Uterus (tissue), 4 donors: ENCODE data around the gene MYBPH. TPM values are rescaled to one million over a fixed set of nuclear protein-coding genes. Genes with fewer than 3 reads are reported as not detected.

ENCODE experiments used
- DNase-seq, 2 donors: peaks; one replicate each; pipeline ENCODE4 v3.0.0-alpha.2; 2019 to 2020
- H3K27ac ChIP-seq, 2 donors: fragments of 200-600 bp; sonication (generic); 1 replicate in 1 of 2; 2 replicates in 1 of 2; pipeline ENCODE4 v1.5.1; 2016 to 2018
- H3K27me3 ChIP-seq, 2 donors: fragments of 200-600 bp; sonication (generic); one replicate each; pipeline ENCODE4 v1.5.1; 2018 to 2019; ENCODE audit warnings: control low read depth in 1 of 2
- H3K36me3 ChIP-seq, 2 donors: fragments of 200-600 bp; sonication (generic); one replicate each; pipeline ENCODE4 v1.5.1; 2019; ENCODE audit warnings: control low read depth in 1 of 2
- H3K4me1 ChIP-seq, 2 donors: fragments of 200-600 bp; sonication (generic); one replicate each; pipeline ENCODE4 v1.5.1; 2018 to 2019; ENCODE audit warnings: control low read depth in 1 of 2
- H3K4me3 ChIP-seq, 2 donors: fragments of 200-600 bp; sonication (generic); 1 replicate in 1 of 2; 2 replicates in 1 of 2; pipeline ENCODE4 v1.5.1; 2018 to 2019; ENCODE audit warnings: mild to moderate bottlenecking in 1 of 2
- H3K9me3 ChIP-seq, 2 donors: fragments of 200-600 bp; sonication (generic); one replicate each; pipeline ENCODE4 v1.5.1; 2019; ENCODE audit warnings: control low read depth in 1 of 2
- CTCF ChIP-seq, 4 experiments: fragments of 200-600 bp in 2 of 4; fragments of 450-650 bp in 2 of 4; sonication (generic) in 2 of 4; IDR thresholded peaks; one replicate each; pipeline ENCODE4 v1.5.1; 2016 to 2019; ENCODE audit warnings: antibody characterized with exemption in 4 of 4, mild to moderate bottlenecking in 2 of 4, moderate library complexity in 1 of 4
- POLR2A ChIP-seq, 2 donors: fragments of 450-650 bp; IDR thresholded peaks; one replicate each; pipeline ENCODE4 v1.6.1; 2016; ENCODE audit warnings: antibody characterized with exemption in 2 of 2, mild to moderate bottlenecking in 1 of 2, moderate library complexity in 1 of 2
- intact Hi-C: fragments of 100-400 bp; cut with DNase I; formaldehyde crosslinking; loops from one replicate; pipeline ENCODE4 v1.15.1; 2023; ENCODE audit warnings: low total_unique reads
- total RNA-seq, 4 donors: library from RNA; depleted of rRNA in 3 of 4; stranded (reverse); fragments of >200 nt in 3 of 4; gene quantifications; one replicate each; pipeline versions ENCODE4 v1.1.0 to v1.2.4, GENCODE V29; 2014 to 2023
- donor health status: DM: yes; HTN: yes; CAD: no.

Gene MYBPH
- total RNA-seq, 4 donors from 2014 or later = 0.64 TPM; not detected in 3

GRCh38 chr1:203165101-203165799, 10.4 kb downstream of the MYBPH start:
- Histone ChIP-seq H3K27me3 (no peaks in the 10 kb centered on the region), H3K36me3 (no peaks in the 10 kb centered on the region), H3K4me1 (no peaks in the 10 kb centered on the region), H3K9me3 (no peaks in the 10 kb centered on the region), H3K27ac (no peak overlapping the region), H3K4me3 (no peak overlapping the region)
- no peak for TF ChIP-seq POLR2A (IDR thresholded peaks at IDR 0.05)
- no peak for TF ChIP-seq CTCF (IDR thresholded peaks at IDR 0.05)
- no peak for DNase-seq
- intact Hi-C loops = no loop called here

- Histone ChIP-seq H3K4me1 (no peaks in the 10 kb centered on the region), H3K9me3 (no peaks in the 10 kb centered on the region), H3K36me3 (no peaks in the 10 kb centered on the region), H3K27ac (no peak overlapping the region), H3K4me3 (no peak overlapping the region), H3K27me3 (no peaks in the 10 kb centered on the region)
- intact Hi-C loops = no loop called here
- no peak for TF ChIP-seq POLR2A (IDR thresholded peaks at IDR 0.05)
- TF ChIP-seq CTCF (IDR thresholded peaks at IDR 0.05) = no peak
- no peak for DNase-seq
These were observed 11.6 kb downstream of the MYBPH start for GRCh38 chr1:203163891-203164635.

- intact Hi-C loops = no loop called here
- TF ChIP-seq CTCF (IDR thresholded peaks at IDR 0.05) (no peak), POLR2A (IDR thresholded peaks at IDR 0.05) (no peak)
- H3K27me3 ChIP-seq = no peaks in the 10 kb centered on the region
These were observed 13.2 kb downstream of the MYBPH start for GRCh38 chr1:203162403-203162802.

GRCh38 chr1:203161703-203162102, 13.9 kb downstream of the MYBPH start:
- H3K4me1 ChIP-seq = no peaks in the 10 kb centered on the region
- H3K4me3 ChIP-seq = no peak overlapping the region
- no peak for DNase-seq
- H3K27me3 ChIP-seq = no peaks in the 10 kb centered on the region
- H3K27ac ChIP-seq = no peak overlapping the region
- no peaks in the 10 kb centered on the region for H3K36me3 ChIP-seq
- no peaks in the 10 kb centered on the region for H3K9me3 ChIP-seq
- intact Hi-C loops = no loop called here
- TF ChIP-seq POLR2A (IDR thresholded peaks at IDR 0.05) (no peak), CTCF (IDR thresholded peaks at IDR 0.05) (no peak)

More at GRCh38 chr1:203162403-203162802, 13.2 kb downstream of the MYBPH start:
- Histone ChIP-seq H3K36me3 (no peaks in the 10 kb centered on the region), H3K9me3 (no peaks in the 10 kb centered on the region), H3K27ac (no peak overlapping the region), H3K4me3 (no peak overlapping the region), H3K4me1 (no peaks in the 10 kb centered on the region)
- no peak for DNase-seq

- Histone ChIP-seq H3K36me3 (no peaks in the 10 kb centered on the region), H3K4me3 (no peak overlapping the region), H3K27ac (no peak overlapping the region), H3K27me3 (no peaks in the 10 kb centered on the region), H3K9me3 (no peaks in the 10 kb centered on the region), H3K4me1 (no peaks in the 10 kb centered on the region)
- intact Hi-C loops = no loop called here
- no peak for TF ChIP-seq CTCF (IDR thresholded peaks at IDR 0.05)
- no peak for TF ChIP-seq POLR2A (IDR thresholded peaks at IDR 0.05)
- DNase-seq = no peak
These were observed 14.5 kb downstream of the MYBPH start for GRCh38 chr1:203161175-203161574.
